Uterus (tissue), 4 donors: ENCODE measurements around the gene GMPR2. TPM values are rescaled to one million over a fixed set of nuclear protein-coding genes. Genes with fewer than 3 reads are reported as not detected.

Source experiments
- DNase-seq, 2 donors: peaks; one replicate each; pipeline ENCODE4 v3.0.0-alpha.2; 2019 to 2020
- H3K27ac ChIP-seq, 2 donors: fragments of 200-600 bp; sonication (generic); 1 replicate in 1 of 2; 2 replicates in 1 of 2; pipeline ENCODE4 v1.5.1; 2016 to 2018
- H3K27me3 ChIP-seq, 2 donors: fragments of 200-600 bp; sonication (generic); one replicate each; pipeline ENCODE4 v1.5.1; 2018 to 2019; ENCODE audit warnings: control low read depth in 1 of 2
- H3K36me3 ChIP-seq, 2 donors: fragments of 200-600 bp; sonication (generic); one replicate each; pipeline ENCODE4 v1.5.1; 2019; ENCODE audit warnings: control low read depth in 1 of 2
- H3K4me1 ChIP-seq, 2 donors: fragments of 200-600 bp; sonication (generic); one replicate each; pipeline ENCODE4 v1.5.1; 2018 to 2019; ENCODE audit warnings: control low read depth in 1 of 2
- H3K4me3 ChIP-seq, 2 donors: fragments of 200-600 bp; sonication (generic); 1 replicate in 1 of 2; 2 replicates in 1 of 2; pipeline ENCODE4 v1.5.1; 2018 to 2019; ENCODE audit warnings: mild to moderate bottlenecking in 1 of 2
- H3K9me3 ChIP-seq, 2 donors: fragments of 200-600 bp; sonication (generic); one replicate each; pipeline ENCODE4 v1.5.1; 2019; ENCODE audit warnings: control low read depth in 1 of 2
- CTCF ChIP-seq, 4 experiments: fragments of 200-600 bp in 2 of 4; fragments of 450-650 bp in 2 of 4; sonication (generic) in 2 of 4; IDR thresholded peaks; one replicate each; pipeline ENCODE4 v1.5.1; 2016 to 2019; ENCODE audit warnings: antibody characterized with exemption in 4 of 4, mild to moderate bottlenecking in 2 of 4, moderate library complexity in 1 of 4
- POLR2A ChIP-seq, 2 donors: fragments of 450-650 bp; IDR thresholded peaks; one replicate each; pipeline ENCODE4 v1.6.1; 2016; ENCODE audit warnings: antibody characterized with exemption in 2 of 2, mild to moderate bottlenecking in 1 of 2, moderate library complexity in 1 of 2
- intact Hi-C: fragments of 100-400 bp; cut with DNase I; formaldehyde crosslinking; loops from one replicate; pipeline ENCODE4 v1.15.1; 2023; ENCODE audit warnings: low total_unique reads
- total RNA-seq, 4 donors: library from RNA; depleted of rRNA in 3 of 4; stranded (reverse); fragments of >200 nt in 3 of 4; gene quantifications; one replicate each; pipeline versions ENCODE4 v1.1.0 to v1.2.4, GENCODE V29; 2014 to 2023
- donor health status: DM: yes; HTN: yes; CAD: no.

GMPR2 gene
- total RNA-seq, 4 donors from 2014 or later, result 38.9 to 60.9 (median 48.8) TPM

- DNase-seq, result peak; percentile 75 to 86
- intact Hi-C loops, result no loop called here
- Histone ChIP-seq H3K4me1 (no peaks in the 10 kb centered on the region), H3K9me3 (no peaks in the 10 kb centered on the region), H3K4me3 (peak within 1 kb of the TSS; percentile 73 to 94), H3K27ac (peak within 1 kb of the TSS; percentile 92 to 98), H3K27me3 (no peaks in the 10 kb centered on the region), H3K36me3 (no peaks in the 10 kb centered on the region)
- TF ChIP-seq CTCF (IDR thresholded peaks at IDR 0.05) (peak; percentile 64 to 86 (median 84)), POLR2A (IDR thresholded peaks at IDR 0.05) (peak in 1 of 2 donors; percentile 69)
Observed at GRCh38 chr14:24271134-24271833, 38.6 kb downstream of the GMPR2 start, which contains the start of gene RABGGTA. TSS of gene RABGGTA (minus strand) at chr14:24271597. CDS start at chr14:24271115, 482 bp downstream.

GRCh38 chr14:24271834-24272263 is 39.1 kb downstream of the GMPR2 start:
- intact Hi-C loops, result no loop called here

GRCh38 chr14:24272467-24272866 is 39.7 kb downstream of the GMPR2 start:
- intact Hi-C loops, result no loop called here
- TF ChIP-seq CTCF (IDR thresholded peaks at IDR 0.05) (no peak), POLR2A (IDR thresholded peaks at IDR 0.05) (no peak)

More at GRCh38 chr14:24271834-24272263, 39.1 kb downstream of the GMPR2 start:
- no peaks in the 10 kb centered on the region for H3K9me3 ChIP-seq
- TF ChIP-seq POLR2A (IDR thresholded peaks at IDR 0.05) (no peak), CTCF (IDR thresholded peaks at IDR 0.05) (no peak)
- H3K27ac ChIP-seq, result peak overlapping the region; percentile 92 to 98
- DNase-seq, result no peak
- no peaks in the 10 kb centered on the region for H3K36me3 ChIP-seq
- no peaks in the 10 kb centered on the region for H3K4me1 ChIP-seq
- no peaks in the 10 kb centered on the region for H3K27me3 ChIP-seq
- peak overlapping the region; percentile 73 to 94 for H3K4me3 ChIP-seq

GRCh38 chr14:24273422-24273998 is 40.8 kb downstream of the GMPR2 start:
- intact Hi-C loops, result no loop called here
- H3K27ac ChIP-seq, result no peak overlapping the region
- H3K27me3 ChIP-seq, result no peaks in the 10 kb centered on the region
- no peaks in the 10 kb centered on the region for H3K9me3 ChIP-seq
- no peak for DNase-seq
- no peak overlapping the region for H3K4me3 ChIP-seq
- H3K36me3 ChIP-seq, result no peaks in the 10 kb centered on the region
- TF ChIP-seq POLR2A (IDR thresholded peaks at IDR 0.05), result no peak
- no peak for TF ChIP-seq CTCF (IDR thresholded peaks at IDR 0.05)
- H3K4me1 ChIP-seq, result no peaks in the 10 kb centered on the region

More at GRCh38 chr14:24272467-24272866, 39.7 kb downstream of the GMPR2 start:
- no peaks in the 10 kb centered on the region for H3K9me3 ChIP-seq
- H3K27me3 ChIP-seq, result no peaks in the 10 kb centered on the region
- H3K36me3 ChIP-seq, result no peaks in the 10 kb centered on the region
- no peak overlapping the region for H3K4me3 ChIP-seq
- no peaks in the 10 kb centered on the region for H3K4me1 ChIP-seq
- DNase-seq, result no peak
- H3K27ac ChIP-seq, result no peak overlapping the region

GRCh38 chr14:24274101-24274543 is 41.4 kb downstream of the GMPR2 start:
- Histone ChIP-seq H3K27me3 (no peaks in the 10 kb centered on the region), H3K4me1 (no peaks in the 10 kb centered on the region), H3K9me3 (no peaks in the 10 kb centered on the region), H3K27ac (no peak overlapping the region), H3K4me3 (no peak overlapping the region), H3K36me3 (no peaks in the 10 kb centered on the region)
- intact Hi-C loops, result no loop called here
- DNase-seq, result no peak
- TF ChIP-seq POLR2A (IDR thresholded peaks at IDR 0.05) (no peak), CTCF (IDR thresholded peaks at IDR 0.05) (no peak)
